ENCODE measurements around the gene PARVA.

DNA sequence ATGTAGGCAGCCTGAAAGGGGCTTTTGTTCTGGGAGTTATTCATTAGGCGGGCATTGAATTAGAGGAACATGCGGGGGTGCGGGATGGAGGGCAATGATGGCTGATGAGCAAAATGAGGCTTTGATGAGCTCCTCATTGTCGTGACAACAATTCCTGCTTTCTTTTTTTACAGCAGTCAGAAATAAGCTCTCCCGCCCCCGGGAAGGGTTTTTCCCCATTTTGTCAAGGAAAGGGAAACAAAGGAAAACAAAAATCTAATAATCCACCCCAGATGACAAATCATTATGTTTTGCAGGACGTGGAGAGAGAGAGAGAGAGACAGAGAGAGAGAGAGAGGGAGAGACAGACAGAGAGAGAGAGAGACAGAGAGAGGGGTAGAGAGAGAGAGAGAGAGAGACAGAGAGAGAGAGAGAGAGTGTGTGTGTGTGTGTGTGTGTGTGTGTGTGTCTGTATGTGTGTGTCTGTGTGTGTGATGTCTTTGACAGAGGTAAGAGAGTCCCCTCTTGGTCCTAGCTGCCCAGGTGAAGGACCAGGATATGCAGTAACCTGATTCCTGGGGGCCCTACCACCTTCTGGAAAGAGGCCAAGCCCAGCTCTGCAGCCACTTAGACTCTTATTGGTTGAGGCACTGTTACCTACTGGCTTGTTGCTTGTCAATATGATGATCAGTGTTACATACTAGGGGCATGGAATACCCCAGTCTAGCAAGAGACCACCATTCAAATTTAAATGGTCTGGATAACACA lies 46.7 kb upstream of the PARVA start:
- TF ChIP-seq, protein P1, sequence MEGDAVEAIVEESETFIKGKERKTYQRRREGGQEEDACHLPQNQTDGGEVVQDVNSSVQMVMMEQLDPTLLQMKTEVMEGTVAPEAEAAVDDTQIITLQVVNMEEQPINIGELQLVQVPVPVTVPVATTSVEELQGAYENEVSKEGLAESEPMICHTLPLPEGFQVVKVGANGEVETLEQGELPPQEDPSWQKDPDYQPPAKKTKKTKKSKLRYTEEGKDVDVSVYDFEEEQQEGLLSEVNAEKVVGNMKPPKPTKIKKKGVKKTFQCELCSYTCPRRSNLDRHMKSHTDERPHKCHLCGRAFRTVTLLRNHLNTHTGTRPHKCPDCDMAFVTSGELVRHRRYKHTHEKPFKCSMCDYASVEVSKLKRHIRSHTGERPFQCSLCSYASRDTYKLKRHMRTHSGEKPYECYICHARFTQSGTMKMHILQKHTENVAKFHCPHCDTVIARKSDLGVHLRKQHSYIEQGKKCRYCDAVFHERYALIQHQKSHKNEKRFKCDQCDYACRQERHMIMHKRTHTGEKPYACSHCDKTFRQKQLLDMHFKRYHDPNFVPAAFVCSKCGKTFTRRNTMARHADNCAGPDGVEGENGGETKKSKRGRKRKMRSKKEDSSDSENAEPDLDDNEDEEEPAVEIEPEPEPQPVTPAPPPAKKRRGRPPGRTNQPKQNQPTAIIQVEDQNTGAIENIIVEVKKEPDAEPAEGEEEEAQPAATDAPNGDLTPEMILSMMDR (IDR thresholded peaks at IDR 0.05) = no peak
- no peak for TF ChIP-seq POLR2A (IDR thresholded peaks at IDR 0.05)

Measured in body of pancreas (tissue), 4 donors.